Uterus (tissue), 4 donors: Measurements from ENCODE around the gene SLC6A6. TPM values are rescaled to one million over a fixed set of nuclear protein-coding genes. Genes with fewer than 3 reads are reported as not detected.

Experiments
- DNase-seq, 2 donors: peaks; one replicate each; pipeline ENCODE4 v3.0.0-alpha.2; 2019 to 2020
- H3K27ac ChIP-seq, 2 donors: fragments of 200-600 bp; sonication (generic); 1 replicate in 1 of 2; 2 replicates in 1 of 2; pipeline ENCODE4 v1.5.1; 2016 to 2018
- H3K27me3 ChIP-seq, 2 donors: fragments of 200-600 bp; sonication (generic); one replicate each; pipeline ENCODE4 v1.5.1; 2018 to 2019; ENCODE audit warnings: control low read depth in 1 of 2
- H3K36me3 ChIP-seq, 2 donors: fragments of 200-600 bp; sonication (generic); one replicate each; pipeline ENCODE4 v1.5.1; 2019; ENCODE audit warnings: control low read depth in 1 of 2
- H3K4me1 ChIP-seq, 2 donors: fragments of 200-600 bp; sonication (generic); one replicate each; pipeline ENCODE4 v1.5.1; 2018 to 2019; ENCODE audit warnings: control low read depth in 1 of 2
- H3K4me3 ChIP-seq, 2 donors: fragments of 200-600 bp; sonication (generic); 1 replicate in 1 of 2; 2 replicates in 1 of 2; pipeline ENCODE4 v1.5.1; 2018 to 2019; ENCODE audit warnings: mild to moderate bottlenecking in 1 of 2
- H3K9me3 ChIP-seq, 2 donors: fragments of 200-600 bp; sonication (generic); one replicate each; pipeline ENCODE4 v1.5.1; 2019; ENCODE audit warnings: control low read depth in 1 of 2
- CTCF ChIP-seq, 4 experiments: fragments of 200-600 bp in 2 of 4; fragments of 450-650 bp in 2 of 4; sonication (generic) in 2 of 4; IDR thresholded peaks; one replicate each; pipeline ENCODE4 v1.5.1; 2016 to 2019; ENCODE audit warnings: antibody characterized with exemption in 4 of 4, mild to moderate bottlenecking in 2 of 4, moderate library complexity in 1 of 4
- POLR2A ChIP-seq, 2 donors: fragments of 450-650 bp; IDR thresholded peaks; one replicate each; pipeline ENCODE4 v1.6.1; 2016; ENCODE audit warnings: antibody characterized with exemption in 2 of 2, mild to moderate bottlenecking in 1 of 2, moderate library complexity in 1 of 2
- intact Hi-C: fragments of 100-400 bp; cut with DNase I; formaldehyde crosslinking; loops from one replicate; pipeline ENCODE4 v1.15.1; 2023; ENCODE audit warnings: low total_unique reads
- total RNA-seq, 4 donors: library from RNA; depleted of rRNA in 3 of 4; stranded (reverse); fragments of >200 nt in 3 of 4; gene quantifications; one replicate each; pipeline versions ENCODE4 v1.1.0 to v1.2.4, GENCODE V29; 2014 to 2023
- donor health status: DM: yes; HTN: yes; CAD: no.

Gene SLC6A6
- total RNA-seq, 4 donors from 2014 or later, result 15.9 to 37.5 (median 18.0) TPM

- H3K9me3 ChIP-seq, result no peaks in the 10 kb centered on the region
- TF ChIP-seq POLR2A (IDR thresholded peaks at IDR 0.05) (no peak), CTCF (IDR thresholded peaks at IDR 0.05) (no peak)
- no peak for DNase-seq
- intact Hi-C loops, result no loop called here
- H3K4me1 ChIP-seq, result no peaks in the 10 kb centered on the region
- H3K27me3 ChIP-seq, result no peaks in the 10 kb centered on the region
- H3K27ac ChIP-seq, result no peak overlapping the region
- no peak overlapping the region for H3K4me3 ChIP-seq
- no peaks in the 10 kb centered on the region for H3K36me3 ChIP-seq
These were observed 13.2 kb upstream of the SLC6A6 start for GRCh38 chr3:14389166-14389606.

- H3K9me3 ChIP-seq, result no peaks in the 10 kb centered on the region
- no peak overlapping the region for H3K27ac ChIP-seq
- H3K27me3 ChIP-seq, result no peaks in the 10 kb centered on the region
- H3K4me1 ChIP-seq, result no peaks in the 10 kb centered on the region
- no peaks in the 10 kb centered on the region for H3K36me3 ChIP-seq
- intact Hi-C loops, result no loop called here
- TF ChIP-seq CTCF (IDR thresholded peaks at IDR 0.05), result no peak
- no peak for TF ChIP-seq POLR2A (IDR thresholded peaks at IDR 0.05)
- no peak for DNase-seq
- H3K4me3 ChIP-seq, result no peak overlapping the region
These were observed 12.7 kb upstream of the SLC6A6 start for GRCh38 chr3:14389716-14390115.

GRCh38 chr3:14391033-14391432, 11.4 kb upstream of the SLC6A6 start:
- intact Hi-C loops, result no loop called here
- Histone ChIP-seq H3K4me3 (no peak overlapping the region), H3K27me3 (no peaks in the 10 kb centered on the region), H3K36me3 (no peaks in the 10 kb centered on the region), H3K27ac (no peak overlapping the region), H3K9me3 (no peaks in the 10 kb centered on the region), H3K4me1 (no peaks in the 10 kb centered on the region)
- no peak for TF ChIP-seq POLR2A (IDR thresholded peaks at IDR 0.05)
- no peak for TF ChIP-seq CTCF (IDR thresholded peaks at IDR 0.05)
- DNase-seq, result peak; percentile 51 to 55

GRCh38 chr3:14392231-14392630, 10.2 kb upstream of the SLC6A6 start:
- intact Hi-C loops, result no loop called here
- no peaks in the 10 kb centered on the region for H3K4me1 ChIP-seq
- no peak overlapping the region for H3K4me3 ChIP-seq
- no peak overlapping the region for H3K27ac ChIP-seq
- no peaks in the 10 kb centered on the region for H3K27me3 ChIP-seq
- DNase-seq, result no peak
- no peaks in the 10 kb centered on the region for H3K36me3 ChIP-seq
- H3K9me3 ChIP-seq, result no peaks in the 10 kb centered on the region
- TF ChIP-seq CTCF (IDR thresholded peaks at IDR 0.05), result no peak
- no peak for TF ChIP-seq POLR2A (IDR thresholded peaks at IDR 0.05)

- no peak for TF ChIP-seq CTCF (IDR thresholded peaks at IDR 0.05)
- TF ChIP-seq POLR2A (IDR thresholded peaks at IDR 0.05), result no peak
- H3K27ac ChIP-seq, result peak overlapping the region in 1 of 2 donors; percentile 35
- intact Hi-C loops, result no loop called here
These were observed 9.5 kb upstream of the SLC6A6 start for GRCh38 chr3:14392803-14393319.

More at GRCh38 chr3:14392803-14393319, 9.5 kb upstream of the SLC6A6 start:
- DNase-seq, result no peak
- no peaks in the 10 kb centered on the region for H3K36me3 ChIP-seq
- no peaks in the 10 kb centered on the region for H3K9me3 ChIP-seq
- H3K4me3 ChIP-seq, result no peak overlapping the region
- H3K27me3 ChIP-seq, result no peaks in the 10 kb centered on the region
- H3K4me1 ChIP-seq, result no peaks in the 10 kb centered on the region
